Measurements from ENCODE around the gene HSD17B10. TPM values are rescaled to one million over a fixed set of nuclear protein-coding genes. Genes with fewer than 3 reads are reported as not detected.
A peak's percentile ranks its signal among the peaks of the same experiment; 100 is the strongest.

HSD17B10 gene
- total and polyA plus RNA-seq, 12 donors: 64.5 to 177 (median 131) TPM

GRCh38 chrX:53429755-53430154 lies 4.4 kb downstream of the HSD17B10 start:
- 93 to 97% (median 94%) methylated on average over 6 to 8 of the region's 8 CpGs; no CpG with 5 or more reads in 1 of the 4 donors for WGBS, 4 donors
- TF ChIP-seq CTCF (IDR thresholded peaks at IDR 0.05) (no peak), POLR2A (IDR thresholded peaks at IDR 0.05) (no peak)
- no peak for DNase-seq
- Histone ChIP-seq H3K4me3 (no peak overlapping the region), H3K4me1 (replicated peaks in 1 of 2) (peaks cover 0 to 6% of the 10 kb centered on the region in 2 donors), H3K27ac (no peak overlapping the region), H3K9me3 (replicated peaks in 1 of 3) (no peaks in the 10 kb centered on the region), H3K27me3 (no peaks in the 10 kb centered on the region), H3K36me3 (replicated peaks in 1 of 2) (peaks cover 0 to 23% of the 10 kb centered on the region in 2 donors)
- intact Hi-C loops (cut with DNase I): no loop called here

- DNase-seq: no peak
- 2 to 9% (median 4%) methylated on average over 15 to 17 of the region's 17 CpGs for WGBS, 4 donors
- TF ChIP-seq CTCF (IDR thresholded peaks at IDR 0.05): no peak
- peak in 1 of 2 donors; percentile 72 for TF ChIP-seq POLR2A (IDR thresholded peaks at IDR 0.05)
- H3K9me3 ChIP-seq (replicated peaks in 1 of 3): no peaks in the 10 kb centered on the region
- H3K36me3 ChIP-seq (replicated peaks in 1 of 2): no peaks in the 10 kb centered on the region
- no peaks in the 10 kb centered on the region for H3K27me3 ChIP-seq
- H3K4me3 ChIP-seq: peak within 1 kb of the TSS in 3 of 4 donors; percentile 40 to 83 (median 66)
- intact Hi-C loops (cut with DNase I): no loop called here
- H3K27ac ChIP-seq: peak within 1 kb of the TSS in 4 of 5 donors; percentile 89 to 97 (median 92)
- H3K4me1 ChIP-seq (replicated peaks in 1 of 2): peaks cover 10 to 17% of the 10 kb centered on the region in 2 donors
Measured at GRCh38 chrX:53422861-53423306, 11.3 kb downstream of the HSD17B10 start, which contains the start of gene RIBC1. Gene RIBC1 (plus strand): TSS chrX:53422873. CDS start chrX:53426277, 3,404 bp downstream.

- Histone ChIP-seq H3K4me3 (peak within 1 kb of the TSS in 3 of 4 donors; percentile 40 to 83 (median 66)), H3K27me3 (no peaks in the 10 kb centered on the region), H3K4me1 (replicated peaks in 1 of 2) (peaks cover 10 to 17% of the 10 kb centered on the region in 2 donors), H3K36me3 (replicated peaks in 1 of 2) (no peaks in the 10 kb centered on the region), H3K9me3 (replicated peaks in 1 of 3) (no peaks in the 10 kb centered on the region), H3K27ac (peak within 1 kb of the TSS in 4 of 5 donors; percentile 89 to 97 (median 92))
- TF ChIP-seq CTCF (IDR thresholded peaks at IDR 0.05) (peak in 1 of 6 experiments; percentile 3), POLR2A (IDR thresholded peaks at IDR 0.05) (peak; percentile 59 to 71)
- WGBS, 4 donors: 1 to 3% (median 1%) methylated on average over 32 to 75 of the region's 75 CpGs; no CpG with 5 or more reads in 1 of the 4 donors
- intact Hi-C loops (cut with DNase I): no loop called here
- peak; percentile 97 to 100 (median 99) for DNase-seq
Measured at GRCh38 chrX:53422086-53422860, 11.9 kb downstream of the HSD17B10 start, which contains the start of gene SMC1A. Gene SMC1A (minus strand): TSS chrX:53422654. CDS start chrX:53422600, 54 bp downstream.

GRCh38 chrX:53421772-53422085 lies 12.4 kb downstream of the HSD17B10 start:
- H3K36me3 ChIP-seq (replicated peaks in 1 of 2): no peaks in the 10 kb centered on the region
- H3K4me1 ChIP-seq (replicated peaks in 1 of 2): peaks cover 10 to 17% of the 10 kb centered on the region in 2 donors
- 1 to 2% (median 1%) methylated on average over 12 to 15 of the region's 15 CpGs for WGBS, 4 donors
- no peaks in the 10 kb centered on the region for H3K9me3 ChIP-seq (replicated peaks in 1 of 3)
- H3K27ac ChIP-seq: peak overlapping the region in 4 of 5 donors; percentile 89 to 97 (median 92)
- intact Hi-C loops (cut with DNase I): no loop called here
- TF ChIP-seq POLR2A (IDR thresholded peaks at IDR 0.05) (no peak), CTCF (IDR thresholded peaks at IDR 0.05) (no peak)
- H3K4me3 ChIP-seq: peak overlapping the region in 3 of 4 donors; percentile 18 to 83 (median 66)
- H3K27me3 ChIP-seq: no peaks in the 10 kb centered on the region
- DNase-seq: no peak

All from adrenal gland (tissue), 12 donors.